Activated naive CD8-positive, alpha-beta T cell treated with anti-CD3 and anti-CD28 coated beads, Interleukin-2, amount 10 ng/mL, durations not matched to agents 7 days and 5 days (primary cell): ENCODE data around the gene DISP3. TPM values are rescaled to one million over a fixed set of nuclear protein-coding genes. Genes with fewer than 3 reads are reported as not detected.
A peak's percentile ranks its signal among the peaks of the same experiment; 100 is the strongest.

Experiments used
- ATAC-seq: fragments of 150-1000 bp; cut with Tn5 transposase; one replicate; pipeline ENCODE4 v1.10.0; 2021; ENCODE audit warnings: low read depth, moderate library complexity
- POLR2A ChIA-PET: fragments of 350-600 bp; sonication (Branson Sonifier 250); formaldehyde crosslinking; loops from one replicate; lab custom pipeline; 2021; ENCODE audit warnings: antibody characterized with exemption; lab: Charles Lee
- DNase-seq: peaks from one replicate; pipeline ENCODE4 v3.0.0; 2021
- H3K27ac Mint-ChIP-seq: one replicate; pipeline ENCODE4 v1.8.0; 2022; ENCODE audit warnings: mild to moderate bottlenecking, mixed read lengths
- H3K27me3 Mint-ChIP-seq: one replicate; pipeline ENCODE4 v1.8.0; 2022; ENCODE audit warnings: mild to moderate bottlenecking, moderate library complexity, mixed read lengths
- H3K36me3 Mint-ChIP-seq: one replicate; pipeline ENCODE4 v1.8.0; 2021; ENCODE audit warnings: mild to moderate bottlenecking, mixed read lengths
- H3K4me1 Mint-ChIP-seq: one replicate; pipeline ENCODE4 v1.8.0; 2021; ENCODE audit warnings: mixed read lengths
- H3K4me3 Mint-ChIP-seq: one replicate; pipeline ENCODE4 v1.8.0; 2022; ENCODE audit warnings: mild to moderate bottlenecking, moderate library complexity, mixed read lengths
- H3K9me3 Mint-ChIP-seq: one replicate; pipeline ENCODE4 v1.8.0; 2021; ENCODE audit warnings: mixed read lengths
- total RNA-seq, 2 experiments: library from RNA; stranded (reverse); gene quantifications; one replicate each; pipeline ENCODE4 v1.2.3, GENCODE V29; 2021

Gene DISP3
- total RNA-seq, 2 experiments from 2014 or later, result 0.44 to 0.60 TPM

DNA sequence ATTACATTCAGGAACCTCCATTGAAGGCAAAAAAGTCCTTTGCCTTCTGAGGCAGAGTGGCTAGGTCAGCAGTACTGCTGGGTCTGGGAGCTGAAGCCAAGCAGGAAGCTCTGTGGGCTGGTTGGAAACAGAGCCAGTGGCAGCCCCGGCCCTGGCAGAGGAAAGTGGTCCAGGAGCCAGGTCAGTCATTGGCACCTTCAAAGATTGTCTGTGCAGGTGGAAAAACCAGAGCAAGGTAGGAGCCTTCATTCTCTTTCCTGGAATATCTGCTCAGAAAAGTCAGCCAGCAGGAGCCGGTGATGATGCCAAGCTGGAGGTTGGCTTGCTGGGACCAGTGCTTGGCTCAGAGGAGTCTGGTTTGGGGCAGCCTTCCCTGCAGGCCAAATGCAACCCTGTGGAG, 12.5 kb upstream of the DISP3 start:
- Mint-ChIP-seq H3K36me3 (no peaks in the 10 kb centered on the region), H3K27me3 (peaks cover 17% of the 10 kb centered on the region), H3K4me3 (no peak overlapping the region), H3K9me3 (no peaks in the 10 kb centered on the region), H3K4me1 (no peaks in the 10 kb centered on the region), H3K27ac (no peak overlapping the region)
- POLR2A ChIA-PET, result no interaction called here
- DNase-seq (no peak), ATAC-seq (no peak)

GRCh38 chr1:11468878-11469277, 10.1 kb upstream of the DISP3 start:
- POLR2A ChIA-PET, result no interaction called here
- Mint-ChIP-seq H3K9me3 (no peaks in the 10 kb centered on the region), H3K4me3 (no peak overlapping the region), H3K36me3 (no peaks in the 10 kb centered on the region), H3K4me1 (no peaks in the 10 kb centered on the region), H3K27me3 (peaks cover 11% of the 10 kb centered on the region), H3K27ac (no peak overlapping the region)
- DNase-seq (no peak), ATAC-seq (no peak)

- DNase-seq (no peak), ATAC-seq (no peak)
- POLR2A ChIA-PET, result no interaction called here
- H3K4me1 Mint-ChIP-seq, result no peaks in the 10 kb centered on the region
- peaks cover 5% of the 10 kb centered on the region for H3K27me3 Mint-ChIP-seq
- H3K4me3 Mint-ChIP-seq, result no peak overlapping the region
- H3K27ac Mint-ChIP-seq, result no peak overlapping the region
- no peaks in the 10 kb centered on the region for H3K9me3 Mint-ChIP-seq
- no peaks in the 10 kb centered on the region for H3K36me3 Mint-ChIP-seq
Measured at GRCh38 chr1:11470912-11471311, 8.0 kb upstream of the DISP3 start.

DNA sequence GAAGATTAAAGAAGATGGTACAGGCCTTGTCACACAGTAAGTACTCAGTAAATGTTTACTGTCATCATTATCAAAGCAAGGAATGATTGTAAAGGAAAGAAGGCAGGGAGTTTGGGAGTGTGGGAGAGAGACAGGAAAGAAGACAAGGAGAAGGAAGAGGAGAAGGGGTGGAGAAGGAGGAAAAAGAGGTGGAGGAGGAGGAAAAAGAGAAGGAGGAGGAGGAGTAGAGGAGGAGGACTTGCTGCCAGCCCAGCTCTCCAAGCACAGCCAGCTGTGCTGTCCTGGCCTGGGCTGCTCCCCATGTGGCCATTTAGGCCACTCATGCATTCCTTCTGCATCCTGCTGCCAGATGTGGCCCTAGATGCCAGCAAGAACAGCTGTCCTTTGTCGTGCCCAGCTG, 7.5 kb upstream of the DISP3 start:
- DNase-seq (no peak), ATAC-seq (no peak)
- Mint-ChIP-seq H3K36me3 (no peaks in the 10 kb centered on the region), H3K27ac (no peak overlapping the region), H3K4me3 (no peak overlapping the region), H3K9me3 (no peaks in the 10 kb centered on the region), H3K27me3 (peaks cover 9% of the 10 kb centered on the region), H3K4me1 (no peaks in the 10 kb centered on the region)
- POLR2A ChIA-PET, result no interaction called here

- POLR2A ChIA-PET, result no interaction called here
- Mint-ChIP-seq H3K27ac (no peak overlapping the region), H3K36me3 (no peaks in the 10 kb centered on the region), H3K4me1 (no peaks in the 10 kb centered on the region), H3K27me3 (peaks cover 9% of the 10 kb centered on the region), H3K4me3 (no peak overlapping the region), H3K9me3 (no peaks in the 10 kb centered on the region)
- ATAC-seq (no peak), DNase-seq (no peak)
Measured at GRCh38 chr1:11472284-11472683, 6.7 kb upstream of the DISP3 start.

DNA sequence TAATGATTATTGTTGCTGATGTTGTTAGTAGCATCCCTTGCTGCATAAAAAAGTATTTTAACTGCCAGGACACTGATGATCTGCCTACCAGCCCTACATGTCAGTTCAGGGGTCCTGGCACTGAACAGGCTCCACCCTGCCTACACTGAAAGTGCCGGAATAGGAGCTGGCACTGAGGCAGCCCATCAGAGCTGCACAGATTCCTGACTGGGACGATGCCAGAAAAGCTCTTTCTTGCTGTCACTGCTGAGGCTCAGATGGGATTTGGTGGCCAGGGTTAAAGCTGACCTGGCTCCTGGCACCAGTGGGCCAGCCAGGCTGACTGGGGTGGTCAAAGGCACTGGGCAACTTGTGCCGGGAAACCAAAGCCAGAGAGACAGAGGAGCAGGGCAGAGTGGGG, 6.2 kb upstream of the DISP3 start:
- no peak overlapping the region for H3K4me3 Mint-ChIP-seq
- H3K27ac Mint-ChIP-seq, result no peak overlapping the region
- H3K4me1 Mint-ChIP-seq, result no peaks in the 10 kb centered on the region
- no peaks in the 10 kb centered on the region for H3K36me3 Mint-ChIP-seq
- no peak for DNase-seq
- no peaks in the 10 kb centered on the region for H3K9me3 Mint-ChIP-seq
- no peak for ATAC-seq
- peaks cover 13% of the 10 kb centered on the region for H3K27me3 Mint-ChIP-seq
- POLR2A ChIA-PET, result no interaction called here

DNA sequence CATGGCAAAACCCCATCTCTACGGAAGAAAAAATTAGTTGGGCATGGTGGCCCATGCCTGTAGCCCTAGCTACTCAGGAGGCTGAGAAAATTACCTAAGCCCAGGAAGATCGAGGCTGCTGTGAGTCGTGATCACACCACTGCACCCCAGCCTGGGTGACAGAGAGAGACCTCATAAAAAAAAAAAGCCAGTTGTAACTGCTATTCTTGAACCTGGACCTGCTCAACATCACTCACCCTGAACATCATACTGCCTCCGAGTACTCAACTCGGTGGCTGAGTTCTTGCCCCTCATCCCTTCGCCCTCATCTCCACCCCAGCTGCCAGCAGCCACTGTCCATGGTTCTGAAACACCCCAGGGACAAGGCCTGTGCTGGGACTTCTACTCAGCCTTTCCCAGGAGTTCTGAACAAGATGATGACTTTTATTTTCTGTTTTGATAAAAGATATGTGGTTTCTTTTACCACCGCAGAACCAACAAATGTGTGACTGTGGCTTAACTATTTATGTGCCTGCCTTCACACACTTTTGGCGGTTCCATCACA, 5.4 kb upstream of the DISP3 start:
- POLR2A ChIA-PET, result no interaction called here
- Mint-ChIP-seq H3K27ac (no peak overlapping the region), H3K9me3 (no peaks in the 10 kb centered on the region), H3K4me3 (no peak overlapping the region), H3K36me3 (no peaks in the 10 kb centered on the region), H3K4me1 (no peaks in the 10 kb centered on the region), H3K27me3 (peaks cover 16% of the 10 kb centered on the region)
- DNase-seq, result peak; percentile 48
- no peak for ATAC-seq

DNA sequence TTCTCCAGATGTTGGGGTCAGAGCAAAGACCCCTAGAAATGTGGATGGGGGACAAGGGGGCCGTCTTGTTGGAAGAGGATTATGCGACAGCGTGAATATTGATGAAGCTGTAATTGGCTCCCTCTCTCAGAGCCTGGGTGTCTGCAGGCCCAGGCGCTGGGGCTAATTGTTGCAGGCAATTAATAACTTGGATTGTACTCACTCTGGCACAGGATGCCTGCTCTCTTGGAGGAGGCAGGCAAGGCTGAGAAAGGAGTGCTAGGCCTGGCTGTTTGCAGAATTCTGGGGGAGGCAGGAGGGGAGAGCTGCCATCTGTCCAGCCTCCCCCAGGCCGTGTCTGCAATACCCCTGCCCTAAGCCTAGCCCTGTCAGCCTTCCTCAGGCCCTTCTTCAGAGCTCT, 4.1 kb upstream of the DISP3 start:
- POLR2A ChIA-PET, result no interaction called here
- H3K27me3 Mint-ChIP-seq, result peaks cover 17% of the 10 kb centered on the region

DNA sequence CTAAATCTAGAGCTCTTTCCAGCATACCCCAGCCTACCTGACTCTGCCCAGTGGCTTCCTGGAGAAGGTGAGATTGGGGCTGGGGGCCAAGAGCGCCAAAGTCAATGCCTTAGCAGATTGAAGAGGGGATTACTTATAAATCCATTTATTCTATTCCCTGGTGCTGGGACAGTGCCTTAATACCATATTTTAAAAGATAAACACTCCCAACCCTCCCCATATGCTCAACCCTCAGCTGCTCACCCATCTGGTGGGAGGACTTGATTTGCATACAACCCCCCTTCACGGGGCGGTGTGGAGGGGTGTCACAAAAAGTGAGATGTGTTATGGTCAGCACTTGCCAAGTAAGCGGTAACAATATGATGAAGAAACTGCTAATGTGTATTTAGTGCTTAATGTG, 3.2 kb upstream of the DISP3 start:
- POLR2A ChIA-PET, result no interaction called here
- H3K4me3 Mint-ChIP-seq, result no peak overlapping the region

More for the DNA sequence above, 4.1 kb upstream of the DISP3 start:
- ATAC-seq (no peak), DNase-seq (no peak)
- no peak overlapping the region for H3K4me3 Mint-ChIP-seq
- no peak overlapping the region for H3K27ac Mint-ChIP-seq
- H3K9me3 Mint-ChIP-seq, result no peaks in the 10 kb centered on the region
- H3K36me3 Mint-ChIP-seq, result no peaks in the 10 kb centered on the region
- no peaks in the 10 kb centered on the region for H3K4me1 Mint-ChIP-seq

DNA sequence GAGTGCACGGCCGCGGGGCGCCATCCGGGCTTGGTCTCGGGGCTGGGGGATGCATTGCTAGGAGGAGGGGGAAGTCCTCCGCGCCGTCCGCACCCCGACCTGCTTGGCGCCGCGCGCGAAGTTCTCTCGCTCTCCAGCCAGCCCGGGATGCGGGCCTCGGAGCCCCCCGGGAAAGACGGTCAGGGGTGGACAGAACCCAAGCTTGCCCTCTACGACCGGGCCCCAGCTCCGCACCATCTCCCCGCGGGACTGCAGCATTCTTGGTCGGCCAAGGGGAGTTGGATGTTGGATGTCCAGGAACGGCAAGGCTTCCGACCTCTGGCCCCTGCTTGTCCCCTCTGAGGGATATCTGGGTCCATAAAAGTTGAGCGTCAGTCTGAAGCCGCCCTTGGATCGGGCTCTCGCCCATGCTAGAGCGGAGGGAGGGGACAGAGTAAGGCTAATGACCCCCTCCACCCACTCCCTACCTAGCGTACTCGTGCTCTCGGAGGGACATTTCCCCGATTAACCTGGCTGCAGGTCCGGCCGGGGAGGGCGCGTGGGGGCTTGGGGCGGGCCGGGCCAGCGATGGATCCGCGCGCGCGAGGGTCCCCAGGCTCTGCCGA, 522 bp downstream of the DISP3 start:
- Mint-ChIP-seq H3K4me3 (peak overlapping the region; percentile 36), H3K27ac (no peak overlapping the region), H3K36me3 (no peaks in the 10 kb centered on the region), H3K27me3 (peaks cover 38% of the 10 kb centered on the region), H3K9me3 (no peaks in the 10 kb centered on the region), H3K4me1 (peaks cover 5% of the 10 kb centered on the region)
- no peak for ATAC-seq
- POLR2A ChIA-PET, result interaction anchor here (1.0 kb wide), 1 partner anchor 202 kb away, joined by 3 read pairs; no protein-coding TSS in a partner anchor
- no peak for DNase-seq

More for the DNA sequence above, 3.2 kb upstream of the DISP3 start:
- peaks cover 3% of the 10 kb centered on the region for H3K4me1 Mint-ChIP-seq
- no peaks in the 10 kb centered on the region for H3K9me3 Mint-ChIP-seq
- H3K27me3 Mint-ChIP-seq, result peaks cover 24% of the 10 kb centered on the region
- no peak for ATAC-seq
- no peaks in the 10 kb centered on the region for H3K36me3 Mint-ChIP-seq
- H3K27ac Mint-ChIP-seq, result no peak overlapping the region
- no peak for DNase-seq

- H3K27me3 Mint-ChIP-seq, result peaks cover 37% of the 10 kb centered on the region
- no peak overlapping the region for H3K27ac Mint-ChIP-seq
- H3K36me3 Mint-ChIP-seq, result no peaks in the 10 kb centered on the region
- peak overlapping the region; percentile 58 for H3K4me3 Mint-ChIP-seq
- DNase-seq, result no peak
- POLR2A ChIA-PET, result no interaction called here
- ATAC-seq, result no peak
- H3K9me3 Mint-ChIP-seq, result no peaks in the 10 kb centered on the region
- H3K4me1 Mint-ChIP-seq, result peaks cover 5% of the 10 kb centered on the region
Measured at GRCh38 chr1:11481019-11481418, 2.1 kb downstream of the DISP3 start.

DNA sequence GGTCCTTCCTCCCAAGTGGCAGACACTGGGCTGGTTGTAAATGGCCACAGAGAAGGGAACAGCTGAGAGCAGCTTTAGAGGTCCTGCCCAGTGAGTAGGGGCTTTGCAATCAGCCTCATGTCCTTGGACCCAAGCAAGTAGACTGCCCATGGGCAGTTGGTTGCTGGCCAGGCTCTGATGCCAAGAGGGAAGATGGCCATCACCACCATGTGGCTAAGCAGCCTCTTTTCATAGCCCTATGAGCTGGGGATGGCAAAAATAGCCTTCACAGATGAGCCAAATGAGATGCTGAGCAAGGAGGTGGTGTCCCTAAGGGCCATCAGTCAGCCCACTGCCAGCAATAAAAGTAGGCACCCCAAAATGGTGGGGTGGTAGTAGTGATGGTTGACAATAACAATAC, 3.2 kb downstream of the DISP3 start:
- H3K36me3 Mint-ChIP-seq, result no peaks in the 10 kb centered on the region
- H3K9me3 Mint-ChIP-seq, result no peaks in the 10 kb centered on the region
- peaks cover 40% of the 10 kb centered on the region for H3K27me3 Mint-ChIP-seq
- DNase-seq, result no peak
- no peak overlapping the region for H3K4me3 Mint-ChIP-seq
- no peak for ATAC-seq
- no peak overlapping the region for H3K27ac Mint-ChIP-seq
- H3K4me1 Mint-ChIP-seq, result peaks cover 5% of the 10 kb centered on the region
- POLR2A ChIA-PET, result interaction anchor here (0.5 kb wide), 1 partner anchor 125 kb away, joined by 5 read pairs; no protein-coding TSS in a partner anchor

- Mint-ChIP-seq H3K4me3 (no peak overlapping the region), H3K36me3 (no peaks in the 10 kb centered on the region), H3K27me3 (peaks cover 35% of the 10 kb centered on the region), H3K9me3 (no peaks in the 10 kb centered on the region), H3K27ac (no peak overlapping the region), H3K4me1 (peaks cover 5% of the 10 kb centered on the region)
- no peak for ATAC-seq
- POLR2A ChIA-PET, result no interaction called here
- no peak for DNase-seq
Measured at GRCh38 chr1:11482701-11483479, 3.9 kb downstream of the DISP3 start.
